Tibial nerve (tissue), 4 donors: ENCODE results near the gene RANBP3. TPM values are rescaled to one million over a fixed set of nuclear protein-coding genes. Genes with fewer than 3 reads are reported as not detected.
"Not testable (repeated sequence)": the region's sequence is repeated elsewhere in the genome, so short reads cannot be mapped to it uniquely, and the experiment has no call there.

Experiments
- DNase-seq, 2 donors: peaks; one replicate each; pipeline ENCODE4 v3.0.0-alpha.2; 2019; ENCODE audit warnings: low spot score in 2 of 2
- H3K27ac ChIP-seq, 4 donors: fragments of 200-600 bp; sonication (generic) in 3 of 4; one replicate each; pipeline ENCODE4 v1.5.1; 2017 to 2019; ENCODE audit warnings: mild to moderate bottlenecking in 1 of 4
- H3K27me3 ChIP-seq, 2 donors: fragments of 200-600 bp; sonication (generic) in 1 of 2; one replicate each; pipeline versions ENCODE4 v1.5.1 to v1.6.0; 2017 to 2019
- H3K36me3 ChIP-seq, 3 donors: fragments of 200-600 bp; sonication (generic); one replicate each; pipeline ENCODE4 v1.5.1; 2018 to 2019
- H3K4me1 ChIP-seq, 4 donors: fragments of 200-600 bp; sonication (generic) in 3 of 4; one replicate each; pipeline ENCODE4 v1.5.1; 2017 to 2019
- H3K4me3 ChIP-seq, 4 donors: fragments of 200-600 bp; sonication (generic) in 3 of 4; one replicate each; pipeline ENCODE4 v1.5.1; 2017 to 2019; ENCODE audit warnings: mild to moderate bottlenecking in 1 of 4, moderate library complexity in 1 of 4
- H3K9me3 ChIP-seq, 4 donors: fragments of 200-600 bp; sonication (generic) in 3 of 4; one replicate each; pipeline ENCODE4 v1.5.1; 2017 to 2019
- EP300 ChIP-seq, 2 donors: sonication (generic); formaldehyde crosslinking; IDR thresholded peaks; one replicate each; pipeline ENCODE4 v1.6.1; 2017; ENCODE audit warnings: antibody characterized with exemption in 2 of 2, mild to moderate bottlenecking in 1 of 2
- POLR2A ChIP-seq, 2 donors: fragments of 450-650 bp; IDR thresholded peaks; one replicate each; pipeline ENCODE4 v1.6.1; 2017; ENCODE audit warnings: antibody characterized with exemption in 2 of 2, mild to moderate bottlenecking in 2 of 2, moderate library complexity in 2 of 2
- WGBS, 2 donors: methylation state at CpG; one replicate each; pipeline ENCODE4 v1.1.5; 2018; 5-methylcytosine and 5-hydroxymethylcytosine counted together
- total RNA-seq, 4 donors: library from RNA; depleted of rRNA; stranded (reverse); fragments of >200 nt; gene quantifications; one replicate each; pipeline ENCODE4 v1.1.0, GENCODE V29; 2016
- TF ChIP-seq, protein P1 (sequence below), 5 experiments: fragments of 200-600 bp in 3 of 5; fragments of 450-650 bp in 2 of 5; sonication (generic) in 3 of 5; IDR thresholded peaks; one replicate each; pipeline ENCODE4 v1.5.1; 2016 to 2019; ENCODE audit warnings: antibody characterized with exemption in 5 of 5, mild to moderate bottlenecking in 3 of 5, moderate library complexity in 2 of 5

RANBP3 gene
- total RNA-seq, 4 donors from 2014 or later: 75.4 to 129 (median 95.6) TPM

DNA sequence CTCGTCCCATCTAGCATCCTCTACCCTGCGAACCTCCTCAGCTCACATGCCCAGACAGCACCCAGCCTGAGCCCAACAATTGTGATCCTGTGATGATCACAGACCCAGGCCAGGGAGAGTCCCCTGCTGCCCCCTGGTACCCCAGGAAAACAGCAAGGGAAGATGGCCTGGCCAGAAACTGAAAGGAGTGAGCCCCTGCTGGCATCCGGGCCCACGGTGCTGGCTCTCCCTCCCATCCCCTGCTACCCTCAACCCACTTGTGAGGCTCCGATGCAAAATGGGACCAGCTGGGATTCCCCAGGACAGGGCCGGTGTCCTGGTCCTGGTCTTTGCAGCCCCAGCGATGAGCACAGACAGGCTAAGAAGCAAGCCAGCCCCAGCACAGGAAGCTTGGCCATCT, 14.1 kb downstream of the RANBP3 start:
- H3K27ac ChIP-seq: peak overlapping the region in 2 of 4 donors; percentile 83 to 86
- no peaks in the 10 kb centered on the region for H3K27me3 ChIP-seq
- TF ChIP-seq, protein P1, sequence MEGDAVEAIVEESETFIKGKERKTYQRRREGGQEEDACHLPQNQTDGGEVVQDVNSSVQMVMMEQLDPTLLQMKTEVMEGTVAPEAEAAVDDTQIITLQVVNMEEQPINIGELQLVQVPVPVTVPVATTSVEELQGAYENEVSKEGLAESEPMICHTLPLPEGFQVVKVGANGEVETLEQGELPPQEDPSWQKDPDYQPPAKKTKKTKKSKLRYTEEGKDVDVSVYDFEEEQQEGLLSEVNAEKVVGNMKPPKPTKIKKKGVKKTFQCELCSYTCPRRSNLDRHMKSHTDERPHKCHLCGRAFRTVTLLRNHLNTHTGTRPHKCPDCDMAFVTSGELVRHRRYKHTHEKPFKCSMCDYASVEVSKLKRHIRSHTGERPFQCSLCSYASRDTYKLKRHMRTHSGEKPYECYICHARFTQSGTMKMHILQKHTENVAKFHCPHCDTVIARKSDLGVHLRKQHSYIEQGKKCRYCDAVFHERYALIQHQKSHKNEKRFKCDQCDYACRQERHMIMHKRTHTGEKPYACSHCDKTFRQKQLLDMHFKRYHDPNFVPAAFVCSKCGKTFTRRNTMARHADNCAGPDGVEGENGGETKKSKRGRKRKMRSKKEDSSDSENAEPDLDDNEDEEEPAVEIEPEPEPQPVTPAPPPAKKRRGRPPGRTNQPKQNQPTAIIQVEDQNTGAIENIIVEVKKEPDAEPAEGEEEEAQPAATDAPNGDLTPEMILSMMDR (IDR thresholded peaks at IDR 0.05): no peak
- no peak for TF ChIP-seq POLR2A (IDR thresholded peaks at IDR 0.05)
- TF ChIP-seq EP300 (IDR thresholded peaks at IDR 0.05): no peak
- no peaks in the 10 kb centered on the region for H3K9me3 ChIP-seq
- no peak for DNase-seq
- peaks cover 12 to 100% (median 70%) of the 10 kb centered on the region in 4 donors for H3K4me1 ChIP-seq
- H3K36me3 ChIP-seq: peaks cover 0 to 5% (median 0%) of the 10 kb centered on the region in 3 donors
- H3K4me3 ChIP-seq: no peak overlapping the region
- WGBS, 2 donors: 85 to 97% methylated on average over 7 of the region's 7 CpGs

DNA sequence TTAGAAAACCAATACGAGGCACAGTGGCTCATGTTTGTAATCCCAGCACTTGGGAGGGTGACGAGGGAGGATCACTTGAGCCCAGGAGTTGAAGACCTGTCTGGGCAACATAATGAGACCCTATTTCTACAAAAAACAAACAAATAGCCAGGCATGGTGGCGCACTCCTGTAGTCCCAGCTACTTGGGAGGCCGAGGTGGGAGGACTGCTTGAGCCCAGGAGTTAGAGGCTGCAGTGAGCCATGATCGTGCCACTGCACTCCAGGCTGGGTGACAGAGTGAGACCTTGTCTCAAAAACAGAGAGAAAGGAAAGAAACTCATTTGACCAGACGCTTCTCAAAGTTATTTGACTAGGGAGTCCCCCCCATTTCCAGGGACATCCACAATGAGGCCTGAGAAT, 14.7 kb downstream of the RANBP3 start:
- 92 to 94% methylated on average over 6 of the region's 6 CpGs for WGBS, 2 donors
- not testable (repeated sequence) for DNase-seq, H3K27me3 ChIP-seq, H3K9me3 ChIP-seq, H3K4me3 ChIP-seq, H3K36me3 ChIP-seq
- Histone ChIP-seq H3K27ac (peak overlapping the region in 3 of 4 donors; percentile 34 to 86 (median 83)), H3K4me1 (peaks cover 10 to 100% (median 70%) of the 10 kb centered on the region in 4 donors)

DNA sequence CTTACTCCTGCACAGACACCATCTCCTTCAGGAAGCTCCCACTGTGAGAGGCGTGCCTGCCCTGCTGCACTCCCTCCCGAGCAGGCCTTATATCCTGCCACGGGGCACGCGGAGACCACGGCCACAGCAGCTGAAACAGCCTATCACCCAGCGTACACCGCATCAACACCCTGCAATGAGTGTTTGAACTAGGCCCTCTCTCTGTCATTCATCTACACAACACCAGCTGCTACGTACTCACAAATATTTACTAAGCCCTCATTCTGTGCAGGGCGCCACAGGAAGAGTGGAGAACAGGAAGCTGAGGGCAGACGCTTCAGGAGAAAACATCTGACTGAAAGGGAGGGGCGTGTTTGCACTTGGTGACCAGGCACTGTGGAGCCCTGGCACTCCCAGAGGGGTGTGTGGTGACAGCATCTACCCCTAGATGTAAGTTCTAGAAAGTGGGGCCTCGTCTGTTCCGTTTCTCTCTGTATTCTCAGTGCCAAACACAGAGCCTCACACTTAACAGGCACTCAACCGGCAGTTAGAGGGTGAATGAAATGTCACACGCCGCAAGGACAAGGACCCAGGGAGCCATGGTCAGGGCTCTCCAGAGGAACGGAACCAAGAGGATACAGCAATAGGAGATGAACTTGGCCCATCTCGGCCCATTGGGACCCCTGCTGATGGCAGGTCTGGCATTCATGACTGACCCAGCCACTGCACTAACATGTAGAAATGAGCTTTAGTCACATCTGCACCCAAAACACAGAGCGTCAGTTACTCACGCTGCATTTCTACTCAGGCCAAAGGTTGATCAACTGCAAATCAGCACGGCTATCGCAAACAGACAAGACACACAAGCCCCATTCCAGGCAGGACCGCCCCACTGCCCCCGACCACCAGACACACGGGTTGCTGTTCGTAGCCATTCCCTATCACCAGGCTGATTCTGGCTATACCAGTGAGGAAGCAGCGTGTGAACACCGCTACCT, 15.7 kb downstream of the RANBP3 start:
- TF ChIP-seq EP300 (IDR thresholded peaks at IDR 0.05): peak in 1 of 2 donors; percentile 48
- TF ChIP-seq, protein P1 (IDR thresholded peaks at IDR 0.05): no peak
- TF ChIP-seq POLR2A (IDR thresholded peaks at IDR 0.05): no peak
- Histone ChIP-seq H3K4me1 (peaks cover 7 to 98% (median 60%) of the 10 kb centered on the region in 4 donors), H3K27ac (peak overlapping the region; percentile 34 to 86 (median 77)), H3K9me3 (no peaks in the 10 kb centered on the region), H3K4me3 (peak overlapping the region in 1 of 4 donors; percentile 1), H3K36me3 (peaks cover 0 to 5% (median 0%) of the 10 kb centered on the region in 3 donors), H3K27me3 (no peaks in the 10 kb centered on the region)
- peak in 1 of 2 donors; percentile 26 for DNase-seq
- 34 to 36% methylated on average over 27 to 29 of the region's 29 CpGs for WGBS, 2 donors

DNA sequence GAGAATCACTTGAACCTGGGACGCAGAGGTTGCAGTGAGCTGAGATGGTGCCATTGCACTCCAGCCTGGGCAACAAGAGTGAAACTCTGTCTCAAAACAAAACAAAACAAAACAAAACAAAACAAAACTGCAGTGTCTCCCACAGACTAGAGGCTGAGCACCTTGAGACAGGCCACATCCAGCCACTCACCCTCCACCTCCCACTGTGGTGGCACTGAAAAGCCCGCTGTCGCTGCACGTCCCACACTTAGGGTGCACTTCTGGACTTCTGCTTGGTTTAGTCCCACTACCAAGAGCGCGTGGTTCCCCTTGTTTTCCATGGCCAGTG, 16.3 kb downstream of the RANBP3 start:
- Histone ChIP-seq H3K4me1 (peaks cover 7 to 98% (median 56%) of the 10 kb centered on the region in 4 donors), H3K27ac (peak overlapping the region in 3 of 4 donors; percentile 71 to 86 (median 83))
- H3K36me3 ChIP-seq, DNase-seq, H3K9me3 ChIP-seq, H3K4me3 ChIP-seq, H3K27me3 ChIP-seq: not testable (repeated sequence)
- WGBS, 2 donors: 65 to 76% methylated on average over 5 to 6 of the region's 6 CpGs

DNA sequence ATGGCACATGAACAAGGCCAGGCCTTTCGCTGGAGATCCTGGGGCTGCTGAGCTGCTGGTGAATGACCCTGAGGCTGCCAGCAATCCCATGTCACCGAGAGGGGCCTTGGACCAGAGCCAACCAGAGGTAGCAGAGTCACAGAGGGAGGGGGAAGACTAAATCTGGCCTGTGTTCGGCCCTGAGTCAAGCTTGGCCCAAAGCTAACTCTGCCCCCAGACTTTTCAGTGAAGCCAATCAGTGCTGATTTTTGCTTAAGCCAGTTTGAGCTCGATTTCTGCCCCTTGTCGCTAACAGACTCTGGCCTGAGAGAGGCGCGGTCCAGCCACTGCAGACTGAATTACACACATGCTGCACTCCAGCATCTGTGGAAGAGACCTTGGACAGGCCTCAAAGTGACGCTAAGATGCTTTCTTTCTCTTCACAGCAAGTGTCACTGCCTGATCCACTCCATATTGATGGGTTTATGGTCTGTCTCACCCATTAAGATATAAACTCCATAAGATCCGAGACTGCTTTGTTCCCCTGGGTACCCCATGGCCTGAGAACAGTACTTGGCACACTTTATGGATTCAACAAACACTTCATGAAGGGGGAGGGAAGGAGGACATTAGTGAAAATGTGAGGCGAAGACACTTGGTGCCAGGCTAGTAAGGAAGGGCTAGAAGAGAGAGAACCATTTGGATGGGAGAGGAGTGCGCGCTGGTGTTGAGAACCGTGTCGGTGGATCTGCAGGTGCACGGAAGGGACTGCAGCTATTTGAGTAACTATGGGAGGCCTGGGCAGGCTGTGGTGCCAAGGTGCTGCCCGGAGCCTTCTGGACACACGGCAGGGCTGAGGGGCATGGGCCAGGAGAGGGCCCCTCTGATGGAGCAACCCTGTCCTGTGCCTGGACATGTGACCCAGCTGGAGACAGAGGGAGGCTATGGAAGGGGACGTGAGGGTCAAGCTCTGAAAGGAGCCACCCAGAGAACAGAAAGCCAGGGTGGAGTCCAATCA, 17.6 kb downstream of the RANBP3 start:
- Histone ChIP-seq H3K4me1 (peaks cover 7 to 97% (median 51%) of the 10 kb centered on the region in 4 donors), H3K27ac (peak overlapping the region; percentile 30 to 86 (median 77)), H3K9me3 (no peaks in the 10 kb centered on the region), H3K36me3 (peaks cover 0 to 2% (median 0%) of the 10 kb centered on the region in 3 donors), H3K4me3 (no peak overlapping the region), H3K27me3 (no peaks in the 10 kb centered on the region)
- TF ChIP-seq EP300 (IDR thresholded peaks at IDR 0.05) (no peak), POLR2A (IDR thresholded peaks at IDR 0.05) (no peak)
- TF ChIP-seq, protein P1 (IDR thresholded peaks at IDR 0.05): no peak
- DNase-seq: no peak
- WGBS, 2 donors: 46 to 53% methylated on average over 18 of the region's 18 CpGs
